Measurements from ENCODE around the gene SERTAD4.

The SERTAD4 gene

GRCh38 chr1:210232511-210233215 lies at the start of gene SERTAD4:
Gene SERTAD4, plus strand, starts transcription at chr1:210232796. Its CDS starts 5,165 bp downstream, at chr1:210237961.
- no peak for TF ChIP-seq ZNF565 (CRISPR knock-in tag; conservative IDR thresholded peaks at IDR 0.05; ENCODE audit: low read depth)
- no peak for TF ChIP-seq ZFP30 (CRISPR knock-in tag; IDR thresholded peaks at IDR 0.05)
- TF ChIP-seq OSR1 (CRISPR knock-in tag; IDR thresholded peaks at IDR 0.05): no peak
- no peak for TF ChIP-seq ARNTL (CRISPR knock-in tag; IDR thresholded peaks at IDR 0.05; ENCODE audit: borderline replicate concordance, low read depth)
- no peak for TF ChIP-seq ZNF8 (CRISPR knock-in tag; IDR thresholded peaks at IDR 0.05)
- TF ChIP-seq ESRRG (CRISPR knock-in tag; IDR thresholded peaks at IDR 0.05): no peak
- no peak for TF ChIP-seq PATZ1 (CRISPR knock-in tag; IDR thresholded peaks at IDR 0.05; ENCODE audit: borderline replicate concordance)
- TF ChIP-seq ZFP3 (CRISPR knock-in tag; IDR thresholded peaks at IDR 0.05): no peak
- TF ChIP-seq RARB (CRISPR knock-in tag; IDR thresholded peaks at IDR 0.05): no peak
- no peak for TF ChIP-seq CREB5 (CRISPR knock-in tag; IDR thresholded peaks at IDR 0.05; ENCODE audit: low read depth)
- no peak for TF ChIP-seq GLIS3 (CRISPR knock-in tag; IDR thresholded peaks at IDR 0.05)
- no peak for TF ChIP-seq PPARA (CRISPR knock-in tag; IDR thresholded peaks at IDR 0.05; ENCODE audit: borderline replicate concordance)
- no peak for TF ChIP-seq ZNF70 (CRISPR knock-in tag; IDR thresholded peaks at IDR 0.05)
- no peak for TF ChIP-seq ZC3H10 (CRISPR knock-in tag; IDR thresholded peaks at IDR 0.05)
- TF ChIP-seq ISL1 (CRISPR knock-in tag; IDR thresholded peaks at IDR 0.05): no peak
- no peak for TF ChIP-seq TSHZ2 (CRISPR knock-in tag; IDR thresholded peaks at IDR 0.05)
- TF ChIP-seq TOX (CRISPR knock-in tag; IDR thresholded peaks at IDR 0.05; ENCODE audit: borderline replicate concordance): no peak
- no peak for TF ChIP-seq TCF4 (CRISPR knock-in tag; IDR thresholded peaks at IDR 0.05; ENCODE audit: borderline replicate concordance)
- no peak for TF ChIP-seq CSDC2 (CRISPR knock-in tag; IDR thresholded peaks at IDR 0.05)
- peak; percentile 28 for ATAC-seq

GRCh38 chr1:210185063-210185462 lies 47.5 kb upstream of the SERTAD4 start:
- TF ChIP-seq OSR1 (CRISPR knock-in tag; IDR thresholded peaks at IDR 0.05) (no peak), ARNTL (CRISPR knock-in tag; IDR thresholded peaks at IDR 0.05; ENCODE audit: borderline replicate concordance, low read depth) (no peak), PATZ1 (CRISPR knock-in tag; IDR thresholded peaks at IDR 0.05; ENCODE audit: borderline replicate concordance) (no peak), TOX (CRISPR knock-in tag; IDR thresholded peaks at IDR 0.05; ENCODE audit: borderline replicate concordance) (no peak), PPARA (CRISPR knock-in tag; IDR thresholded peaks at IDR 0.05; ENCODE audit: borderline replicate concordance) (no peak)
- ATAC-seq: no peak

GRCh38 chr1:210187849-210188606 lies 44.6 kb upstream of the SERTAD4 start:
- ATAC-seq: peak; percentile 55

- ATAC-seq: no peak
- TF ChIP-seq BACH2 (CRISPR knock-in tag; IDR thresholded peaks at IDR 0.05; ENCODE audit: borderline replicate concordance) (no peak), ISL1 (CRISPR knock-in tag; IDR thresholded peaks at IDR 0.05) (no peak), POU6F1 (CRISPR knock-in tag; IDR thresholded peaks at IDR 0.05; ENCODE audit: borderline replicate concordance, low read depth) (no peak), CREB5 (CRISPR knock-in tag; IDR thresholded peaks at IDR 0.05; ENCODE audit: low read depth) (no peak), TOX (CRISPR knock-in tag; IDR thresholded peaks at IDR 0.05; ENCODE audit: borderline replicate concordance) (no peak), ZFP3 (CRISPR knock-in tag; IDR thresholded peaks at IDR 0.05) (no peak), CSRNP3 (CRISPR knock-in tag; IDR thresholded peaks at IDR 0.05) (no peak)
These were observed 43.2 kb upstream of the SERTAD4 start for GRCh38 chr1:210189426-210189825.

All from SK-N-SH treated with all-trans-retinoic acid at 6 μM for 48 hours (cell line).